HG02798 (cell line): ENCODE data around the gene TMEM91.
"Not testable (repeated sequence)": the region's sequence is repeated elsewhere in the genome, so short reads cannot be mapped to it uniquely, and the experiment has no call there.

Experiments used
- ATAC-seq: cut with Tn5 transposase; IDR thresholded peaks from one replicate; pipeline ENCODE4 v1.9.1; 2021; ENCODE audit warnings: mild to moderate bottlenecking; ENCODE audit not compliant: unreplicated experiment, poor library complexity

The TMEM91 gene

DNA sequence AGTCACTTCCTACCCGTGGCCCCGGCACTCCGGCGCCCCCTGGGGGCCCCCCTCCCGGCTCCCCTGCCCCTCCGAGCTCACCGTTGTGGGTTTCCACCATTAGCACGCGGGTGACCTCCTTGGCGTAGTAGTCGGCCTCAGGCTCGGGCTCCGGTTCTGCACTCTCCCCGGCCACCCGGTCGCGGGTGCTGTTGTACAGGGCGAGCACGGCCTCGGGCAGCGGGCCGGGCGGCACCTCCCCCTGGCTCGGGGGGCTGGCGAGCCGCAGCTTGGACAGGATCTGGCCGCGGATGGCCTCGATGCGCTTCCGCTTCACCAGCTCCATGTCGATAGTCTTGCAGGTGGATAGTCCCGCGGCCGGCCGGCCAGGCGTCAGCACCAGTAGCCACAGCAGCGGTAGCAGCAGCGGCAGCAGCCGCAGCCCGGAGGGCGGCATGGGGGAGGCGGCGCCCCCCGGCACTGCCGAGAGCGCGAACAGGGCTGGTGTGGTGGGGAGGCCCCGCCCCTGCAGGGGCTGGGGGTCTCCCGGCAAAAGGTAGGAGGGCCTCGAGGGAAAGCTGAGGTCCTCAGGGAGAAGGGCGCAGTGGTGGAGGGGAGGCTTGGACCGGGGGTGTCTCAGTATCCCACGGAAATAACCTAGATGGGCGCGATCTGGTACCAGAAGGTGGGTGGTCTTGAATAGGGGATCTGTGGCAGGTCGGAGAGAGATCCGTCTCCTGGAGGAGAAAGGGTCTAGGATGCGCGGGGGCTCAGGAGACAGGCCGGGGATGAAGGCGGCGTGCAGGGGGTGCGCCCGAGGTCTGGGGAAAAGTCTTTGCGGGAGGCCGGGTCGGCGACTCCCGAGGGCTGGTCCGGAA lies 23.5 kb upstream of the TMEM91 start:
- no peak for ATAC-seq

GRCh38 chr19:41353466-41354342 lies 22.6 kb upstream of the TMEM91 start, which contains the start of gene TGFB1:
TSS of gene TGFB1 (minus strand) at chr19:41353922. CDS start at chr19:41353044, 878 bp downstream.
- peak; percentile 53 for ATAC-seq

DNA sequence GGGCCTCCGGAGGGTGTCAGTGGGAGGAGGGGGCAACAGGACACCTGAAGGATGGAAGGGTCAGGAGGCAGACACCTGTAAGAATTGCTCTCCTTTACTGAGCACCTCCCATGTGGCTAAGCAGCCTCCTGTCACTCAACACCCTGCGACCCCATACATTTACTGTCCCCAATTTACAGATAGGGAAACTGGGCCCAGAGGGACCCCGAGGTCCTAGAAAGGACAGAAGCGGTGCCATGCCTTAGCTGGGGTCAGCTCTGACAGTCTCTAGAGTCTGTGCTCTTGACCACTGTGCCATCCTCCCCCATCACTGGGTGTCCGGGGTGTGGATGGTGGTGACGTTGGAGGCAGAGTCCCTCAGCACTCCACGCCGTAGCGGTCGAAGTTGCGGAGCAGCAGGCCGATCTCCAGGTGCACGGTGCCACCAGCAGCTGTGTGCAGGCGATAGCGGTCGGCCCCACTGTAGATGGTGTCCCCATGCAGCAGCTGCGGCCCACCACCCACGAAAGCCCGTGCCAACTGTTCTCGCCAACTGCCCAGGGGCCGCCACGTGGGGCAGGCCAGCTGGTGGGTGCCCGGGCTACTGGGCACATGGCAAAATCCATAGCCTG lies 21.9 kb upstream of the TMEM91 start:
- no peak for ATAC-seq

DNA sequence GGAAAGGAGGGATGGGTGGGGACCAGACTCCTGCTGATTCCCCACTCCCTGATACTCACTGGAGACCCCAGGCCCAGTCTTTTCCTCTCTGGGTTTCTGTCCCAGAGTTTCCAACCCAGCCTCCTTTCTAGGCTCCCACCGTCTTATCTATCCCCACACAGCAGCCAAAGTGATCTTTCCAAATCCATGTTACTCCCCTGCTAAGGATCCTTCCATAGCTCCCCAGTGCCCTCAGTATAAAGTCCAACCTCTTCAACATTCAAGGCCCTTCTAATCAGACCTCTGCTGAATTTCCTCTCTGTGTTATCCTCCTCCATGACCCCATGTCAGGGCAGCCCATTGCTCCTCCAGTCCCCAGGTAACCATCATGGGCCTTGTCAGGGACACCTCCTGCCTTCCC lies 21.3 kb upstream of the TMEM91 start:
- no peak for ATAC-seq

DNA sequence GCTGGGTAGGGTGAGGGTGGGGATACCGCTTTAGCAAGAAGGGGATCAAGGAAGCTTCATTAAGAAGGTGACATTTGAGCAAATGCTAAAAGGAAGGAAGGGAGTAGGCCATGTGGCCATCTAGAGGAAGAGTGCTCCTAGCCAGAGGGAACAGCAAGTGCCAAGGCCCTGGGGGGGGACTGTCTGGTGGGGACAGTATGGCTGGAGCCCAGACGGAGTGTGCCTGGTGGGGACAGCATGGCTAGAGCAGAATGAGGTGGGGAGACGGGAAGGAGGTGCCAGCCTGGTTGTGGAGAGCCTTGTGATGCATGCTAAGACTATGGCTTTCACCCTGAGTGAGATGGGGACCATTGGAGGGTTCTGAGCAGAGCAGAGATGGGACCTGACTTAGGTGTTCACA lies 20.5 kb upstream of the TMEM91 start:
- no peak for ATAC-seq

GRCh38 chr19:41356984-41357739 lies 19.2 kb upstream of the TMEM91 start:
- ATAC-seq = no peak

DNA sequence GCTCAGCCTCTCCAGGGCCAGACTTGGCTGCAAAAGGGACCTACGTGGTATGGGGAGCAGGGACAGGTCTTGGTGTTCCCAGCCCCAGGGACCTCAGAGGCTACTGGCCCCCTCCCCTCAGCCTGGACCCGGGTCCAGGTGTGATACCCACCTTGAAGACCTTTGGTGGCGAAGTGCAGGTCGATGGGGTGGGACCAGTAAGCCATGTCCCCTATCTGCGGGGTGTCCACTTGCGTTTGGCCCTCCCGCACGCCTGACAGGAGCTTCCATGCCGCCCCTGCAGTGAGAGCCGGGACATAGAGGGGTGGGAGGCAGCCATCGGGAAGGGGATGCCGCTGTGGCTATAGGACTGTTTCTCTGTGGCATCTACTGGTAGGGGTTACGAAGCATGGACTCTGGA lies 18.6 kb upstream of the TMEM91 start:
- ATAC-seq = no peak

DNA sequence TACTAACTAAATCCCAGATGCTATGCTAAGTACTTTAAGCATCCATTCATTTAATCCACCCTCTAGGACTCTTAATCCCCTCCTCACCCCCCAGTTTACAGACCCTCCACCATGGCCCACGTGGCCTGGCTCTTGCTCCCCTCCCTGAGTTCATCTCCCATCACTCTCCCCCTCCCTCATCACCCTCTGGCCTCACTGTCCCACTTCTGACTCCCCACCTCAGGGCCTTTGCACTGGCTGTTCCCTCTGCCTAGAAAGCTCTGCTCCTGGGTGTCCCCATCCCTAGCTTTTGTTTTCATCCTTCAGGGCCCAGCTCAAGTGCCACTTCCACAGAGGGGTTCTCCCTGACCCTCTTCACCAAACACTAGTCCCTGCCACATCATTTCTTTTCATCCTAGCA lies 16.6 kb upstream of the TMEM91 start:
- ATAC-seq = no peak

GRCh38 chr19:41362143-41362847 lies 14.0 kb upstream of the TMEM91 start:
- ATAC-seq = no peak

DNA sequence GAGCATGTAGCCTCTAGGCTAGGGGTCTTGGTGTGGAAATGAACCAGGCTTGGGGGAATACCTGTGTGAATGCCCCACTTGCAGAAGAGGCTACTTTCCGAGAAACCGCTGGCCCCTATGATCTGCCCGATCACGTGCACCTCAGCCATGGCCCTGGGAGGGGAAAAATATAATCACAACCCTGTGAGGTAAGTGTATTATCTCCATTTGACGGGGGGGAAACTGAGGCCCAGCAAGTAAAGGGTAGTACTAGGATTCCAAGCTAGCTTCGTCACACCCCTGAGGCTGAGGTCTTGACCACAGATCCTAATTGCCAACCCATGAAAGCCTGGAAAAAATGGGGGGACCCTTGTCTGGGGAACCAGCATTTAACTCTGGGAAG lies 13.0 kb upstream of the TMEM91 start:
- no peak for ATAC-seq

GRCh38 chr19:41363753-41364523 lies 12.4 kb upstream of the TMEM91 start, which contains the start of gene B9D2:
TSS of gene B9D2 (minus strand) at chr19:41364149. CDS start at chr19:41363519, 630 bp downstream.
- ATAC-seq = peak; percentile 93

GRCh38 chr19:41364524-41365391 lies 11.6 kb upstream of the TMEM91 start:
- ATAC-seq = no peak

GRCh38 chr19:41366089-41366488 lies 10.2 kb upstream of the TMEM91 start:
- no peak for ATAC-seq

GRCh38 chr19:41367848-41368301 lies 8.5 kb upstream of the TMEM91 start:
- no peak for ATAC-seq

- ATAC-seq = no peak
Measured at GRCh38 chr19:41369769-41370168, 6.6 kb upstream of the TMEM91 start.

GRCh38 chr19:41371119-41371518 lies 5.2 kb upstream of the TMEM91 start:
- ATAC-seq = not testable (repeated sequence)

- ATAC-seq = no peak
Measured at GRCh38 chr19:41371541-41371940, 4.8 kb upstream of the TMEM91 start.

- no peak for ATAC-seq
Measured at GRCh38 chr19:41372501-41372900, 3.8 kb upstream of the TMEM91 start.
